COLO668 (cell line): ENCODE results near the gene PEX5.
"Not testable (repeated sequence)": the region's sequence is repeated elsewhere in the genome, so short reads cannot be mapped to it uniquely, and the experiment has no call there.

Source experiments
- DNase-seq: peaks from one replicate; lab custom pipeline; 2025; ENCODE audit not compliant: unreplicated experiment; lab: John Stamatoyannopoulos, UW

Gene PEX5

GRCh38 chr12:7158781-7159609, 30.5 kb upstream of the PEX5 start:
- no peak for DNase-seq

- no peak for DNase-seq
Measured at GRCh38 chr12:7160183-7160582, 29.3 kb upstream of the PEX5 start.

GRCh38 chr12:7161327-7161726, 28.2 kb upstream of the PEX5 start:
- no peak for DNase-seq

- DNase-seq: no peak
Measured at GRCh38 chr12:7161811-7162210, 27.7 kb upstream of the PEX5 start.

- peak; percentile 83 for DNase-seq
Measured at GRCh38 chr12:7162691-7163114, 26.8 kb upstream of the PEX5 start.

GRCh38 chr12:7169951-7170350, 19.5 kb upstream of the PEX5 start:
- no peak for DNase-seq

- DNase-seq: no peak
Measured at GRCh38 chr12:7171854-7172253, 17.6 kb upstream of the PEX5 start.

GRCh38 chr12:7175493-7175892, 14.0 kb upstream of the PEX5 start:
- no peak for DNase-seq

GRCh38 chr12:7176595-7176994, 12.9 kb upstream of the PEX5 start:
- no peak for DNase-seq

- DNase-seq: no peak
Measured at GRCh38 chr12:7178481-7178880, 11.0 kb upstream of the PEX5 start.

GRCh38 chr12:7180685-7181084, 8.8 kb upstream of the PEX5 start:
- DNase-seq: no peak

GRCh38 chr12:7186058-7186457, 3.4 kb upstream of the PEX5 start:
- DNase-seq: not testable (repeated sequence)

- peak; percentile 53 for DNase-seq
Measured at GRCh38 chr12:7188562-7189397, 706 bp upstream of the PEX5 start.

- DNase-seq: peak; percentile 21
Measured at GRCh38 chr12:7190268-7191055, 976 bp downstream of the PEX5 start.

GRCh38 chr12:7193674-7194073, 4.2 kb downstream of the PEX5 start:
- DNase-seq: no peak

GRCh38 chr12:7197841-7198240, 8.4 kb downstream of the PEX5 start:
- no peak for DNase-seq

GRCh38 chr12:7203109-7203508, 13.6 kb downstream of the PEX5 start:
- DNase-seq: no peak

- DNase-seq: no peak
Measured at GRCh38 chr12:7205091-7205490, 15.6 kb downstream of the PEX5 start.

- no peak for DNase-seq
Measured at GRCh38 chr12:7206691-7207090, 17.2 kb downstream of the PEX5 start.

GRCh38 chr12:7207866-7208625, 18.6 kb downstream of the PEX5 start:
- DNase-seq: no peak

GRCh38 chr12:7209958-7210357, 20.5 kb downstream of the PEX5 start:
- no peak for DNase-seq
